Heart right ventricle (tissue), 16 donors: ENCODE results near the gene PLD1. TPM values are rescaled to one million over a fixed set of nuclear protein-coding genes. Genes with fewer than 3 reads are reported as not detected.
A peak's percentile ranks its signal among the peaks of the same experiment; 100 is the strongest.

Experiments used
- ATAC-seq, 8 donors: fragments of 200-7000 bp; cut with Tn5 transposase; one replicate each; pipeline ENCODE4 v1.9.1; 2020; ENCODE audit warnings: mild to moderate bottlenecking in 8 of 8, moderate library complexity in 8 of 8, moderate number of reproducible peaks in 1 of 8
- DNase-seq, 2 donors: peaks; one replicate each; pipeline ENCODE4 v3.0.0-alpha.2; 2020
- H3K27ac ChIP-seq, 10 donors: fragments of 200-600 bp; sonication (generic) in 2 of 10; one replicate each; pipeline versions ENCODE4 v1.5.0 to v1.8.0; 2020 to 2022; ENCODE audit warnings: mild to moderate bottlenecking in 3 of 10
- H3K27me3 ChIP-seq, 7 donors: fragments of 200-600 bp; one replicate each; pipeline ENCODE4 v1.8.0; 2021 to 2022; ENCODE audit warnings: mild to moderate bottlenecking in 2 of 7
- H3K36me3 ChIP-seq, 9 donors: fragments of 200-600 bp; sonication (generic) in 1 of 9; one replicate each; pipeline versions ENCODE4 v1.5.0 to v1.8.0; 2020 to 2022; ENCODE audit warnings: mild to moderate bottlenecking in 2 of 9
- H3K4me1 ChIP-seq, 9 donors: fragments of 200-600 bp; sonication (generic) in 1 of 9; one replicate each; pipeline versions ENCODE4 v1.5.0 to v1.8.0; 2020 to 2022; ENCODE audit warnings: mild to moderate bottlenecking in 4 of 9
- H3K4me3 ChIP-seq, 10 donors: fragments of 200-600 bp; sonication (generic) in 2 of 10; one replicate each; pipeline versions ENCODE4 v1.5.0 to v1.8.0; 2020 to 2022; ENCODE audit warnings: mild to moderate bottlenecking in 7 of 10, moderate library complexity in 2 of 10
- H3K9me3 ChIP-seq, 11 donors: fragments of 200-600 bp in 10 of 11; sonication (generic) in 2 of 11; one replicate each; pipeline versions ENCODE4 v1.5.0 to v1.8.0; 2013 to 2022; ENCODE audit warnings: mild to moderate bottlenecking in 2 of 11, control low read depth in 1 of 11, moderate library complexity in 1 of 11
- WGBS, 2 donors: extraction: QIAGEN DNeasy Blood & Tissue Kit; methylation state at CpG; one replicate each; pipeline ENCODE4 v1.1.7; 2013; ENCODE audit warnings: inconsistent platforms in 1 of 2; 5-methylcytosine and 5-hydroxymethylcytosine counted together
- intact Hi-C, 10 donors: fragments of 100-400 bp; cut with DNase I; formaldehyde crosslinking; loops; one replicate each; pipeline versions ENCODE4 v1.11.1 to v1.14.2; 2022
- polyA plus RNA-seq, 2 donors: library from polyadenylated mRNA; stranded (reverse); fragments of 200-250 nt; gene quantifications; one replicate each; pipeline ENCODE4 v1.2.3, GENCODE V29; 2013
- total RNA-seq, 10 donors: library from RNA; stranded (reverse); fragmentation: NEBNext Ultra II Directional in 3 of 10; extraction: Animal tissue kit (Norgen Biotek cat#: 25700) in 3 of 10; gene quantifications; one replicate each; pipeline versions ENCODE4 v1.2.1 to v1.2.4, GENCODE V29; 2021 to 2023
- TF ChIP-seq, protein P1 (sequence below), 9 donors: fragments of 200-600 bp; sonication (generic) in 2 of 9; IDR thresholded peaks; one replicate each; pipeline versions ENCODE4 v1.5.0 to v1.8.0; 2021 to 2022; ENCODE audit warnings: antibody characterized with exemption in 9 of 9, mild to moderate bottlenecking in 5 of 9, moderate library complexity in 1 of 9
- donor health status: Arrhythmogenic right ventricular cardiomyopathy.
- donor health status: ischemic (EF 13 %, LVEDD 7.1; RV severe dilation, severe dysfunction).
- donor health status: healthy with polysubstance abuse.
- donor health status: DM: no; HTN: yes; CAD: no.
- donor health status: DM: no; HTN: no; CAD: no.
- donor health status: ischemic (EF 25% LVEDD 6.9; RV normal size, moderate dysfunction).
- donor health status: ischemic (EF 25% LVEDD 5.7; RV mildly dilated, moderate dysfunction).
- donor health status: healthy.
- donor health status: DM: yes; HTN: yes; CAD: no.
- donor health status: Ischemic cardiomyopathy.
- donor health status: ischemic (EF 35%, LVEDD 5.7; RV mildly dilated, moderate dysfunction).
- donor health status: nonischemic (EF 11% LVEDD 7.7; RV severe dilation, severe dysfunction).
- donor health status: DM: yes; HTN: yes; CAD: no.
- donor health status: PGD.
- donor health status: ischemic (EF 29% LVEDD 5.4; RV normal size, mild dysfunction).
- donor health status: nonischemic (EF 23%, LVEDD 6.1; RV moderate dilation, normal function).

The PLD1 gene
- total and polyA plus RNA-seq, 12 donors, result 10.5 to 83.3 (median 62.9) TPM

DNA sequence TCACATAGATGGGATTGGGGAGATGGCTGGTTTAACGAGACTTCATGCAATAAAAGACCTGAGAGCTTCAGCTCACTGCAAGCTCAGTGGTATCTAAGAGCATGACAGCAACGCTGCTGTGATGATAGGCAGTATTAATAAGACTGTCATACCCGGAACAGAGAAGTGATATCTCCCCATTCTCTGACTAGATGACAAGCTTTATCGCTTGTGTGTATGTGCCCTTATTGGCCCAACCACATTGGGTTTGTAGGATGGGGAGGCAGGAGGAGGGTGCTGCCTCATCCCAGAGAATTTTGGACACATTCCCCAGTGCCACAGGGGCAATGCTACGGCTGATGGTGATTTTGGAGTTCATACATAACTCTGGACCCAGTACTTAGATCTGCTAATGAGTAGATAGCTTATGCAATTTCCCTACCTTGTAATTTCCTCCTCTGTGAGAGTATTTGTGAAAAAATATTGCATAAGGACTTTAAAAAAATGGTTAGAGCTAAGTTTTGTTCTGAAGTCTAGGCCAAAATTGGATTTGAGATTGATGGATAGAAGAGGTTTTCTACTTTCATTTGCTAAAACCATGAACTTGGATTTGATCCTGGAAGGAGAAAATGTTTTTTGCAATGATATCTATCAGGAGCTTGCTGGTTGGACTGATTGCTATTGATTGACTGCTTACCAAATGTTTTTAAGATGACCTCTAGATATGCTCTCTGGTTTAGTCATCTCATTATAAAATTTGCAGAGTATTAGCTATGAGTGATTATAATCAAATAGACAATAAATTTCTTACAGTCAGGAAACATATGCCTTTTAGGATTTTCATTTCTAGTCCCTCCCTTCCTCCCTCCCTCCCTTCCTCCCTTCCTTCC is 18.9 kb upstream of the PLD1 start:
- Histone ChIP-seq H3K27me3 (no peaks in the 10 kb centered on the region), H3K9me3 (no peaks in the 10 kb centered on the region), H3K4me1 (peaks cover 3 to 58% (median 32%) of the 10 kb centered on the region in 9 donors), H3K4me3 (no peak overlapping the region), H3K27ac (peak overlapping the region in 8 of 10 donors; percentile 28 to 81 (median 60)), H3K36me3 (no peaks in the 10 kb centered on the region)
- DNase-seq (no peak), ATAC-seq (peak in 1 of 8 donors; percentile 38)
- 60 to 61% methylated on average over 5 of the region's 5 CpGs for WGBS, 2 donors
- TF ChIP-seq, protein P1, sequence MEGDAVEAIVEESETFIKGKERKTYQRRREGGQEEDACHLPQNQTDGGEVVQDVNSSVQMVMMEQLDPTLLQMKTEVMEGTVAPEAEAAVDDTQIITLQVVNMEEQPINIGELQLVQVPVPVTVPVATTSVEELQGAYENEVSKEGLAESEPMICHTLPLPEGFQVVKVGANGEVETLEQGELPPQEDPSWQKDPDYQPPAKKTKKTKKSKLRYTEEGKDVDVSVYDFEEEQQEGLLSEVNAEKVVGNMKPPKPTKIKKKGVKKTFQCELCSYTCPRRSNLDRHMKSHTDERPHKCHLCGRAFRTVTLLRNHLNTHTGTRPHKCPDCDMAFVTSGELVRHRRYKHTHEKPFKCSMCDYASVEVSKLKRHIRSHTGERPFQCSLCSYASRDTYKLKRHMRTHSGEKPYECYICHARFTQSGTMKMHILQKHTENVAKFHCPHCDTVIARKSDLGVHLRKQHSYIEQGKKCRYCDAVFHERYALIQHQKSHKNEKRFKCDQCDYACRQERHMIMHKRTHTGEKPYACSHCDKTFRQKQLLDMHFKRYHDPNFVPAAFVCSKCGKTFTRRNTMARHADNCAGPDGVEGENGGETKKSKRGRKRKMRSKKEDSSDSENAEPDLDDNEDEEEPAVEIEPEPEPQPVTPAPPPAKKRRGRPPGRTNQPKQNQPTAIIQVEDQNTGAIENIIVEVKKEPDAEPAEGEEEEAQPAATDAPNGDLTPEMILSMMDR (IDR thresholded peaks at IDR 0.05), result no peak
- intact Hi-C loops, result loop anchor here in 3 of 10 donors (10.0 kb wide), 3 partner anchors 184 to 496 kb away; no protein-coding TSS in a partner anchor

DNA sequence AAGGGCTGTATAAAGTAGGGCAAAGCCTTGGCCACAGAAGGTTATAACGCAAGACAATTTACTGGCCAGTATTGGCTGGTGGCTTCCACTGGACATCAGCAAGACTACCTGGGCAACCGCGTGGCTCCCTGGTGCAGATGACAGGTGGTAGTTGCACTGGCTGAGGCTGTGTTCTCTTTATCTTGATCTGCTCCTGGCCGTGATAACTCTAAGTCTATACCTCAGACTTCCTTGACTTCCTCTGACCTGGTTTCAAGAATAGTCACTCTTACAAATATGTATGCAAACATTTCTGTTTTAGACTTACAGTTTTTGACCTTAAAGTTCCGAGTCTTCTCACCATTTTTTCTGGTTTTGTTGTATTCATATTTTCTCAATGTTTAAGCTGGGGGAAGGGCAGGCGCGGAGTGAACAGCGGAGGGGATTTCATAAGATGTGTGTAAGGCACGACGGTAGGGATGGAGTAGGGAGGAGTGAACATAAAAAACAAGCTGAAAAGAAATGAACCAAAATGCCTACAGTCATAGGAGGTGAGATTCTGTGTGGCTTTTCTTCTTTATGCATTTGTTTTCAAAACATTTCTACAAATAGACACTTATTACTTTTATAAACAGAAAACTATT is 17.7 kb upstream of the PLD1 start:
- DNase-seq, result no peak
- ATAC-seq, result no peak
- H3K27me3 ChIP-seq, result no peaks in the 10 kb centered on the region
- H3K27ac ChIP-seq, result no peak overlapping the region
- no peak overlapping the region for H3K4me3 ChIP-seq
- intact Hi-C loops, result loop anchor here in 3 of 10 donors (10.0 kb wide), 3 partner anchors 183 to 497 kb away; no protein-coding TSS in a partner anchor
- H3K36me3 ChIP-seq, result no peaks in the 10 kb centered on the region
- TF ChIP-seq, protein P1 (IDR thresholded peaks at IDR 0.05), result no peak
- WGBS, 2 donors, result 89 to 93% methylated on average over 10 of the region's 10 CpGs
- H3K9me3 ChIP-seq, result no peaks in the 10 kb centered on the region
- H3K4me1 ChIP-seq, result peaks cover 0 to 49% (median 28%) of the 10 kb centered on the region in 9 donors

DNA sequence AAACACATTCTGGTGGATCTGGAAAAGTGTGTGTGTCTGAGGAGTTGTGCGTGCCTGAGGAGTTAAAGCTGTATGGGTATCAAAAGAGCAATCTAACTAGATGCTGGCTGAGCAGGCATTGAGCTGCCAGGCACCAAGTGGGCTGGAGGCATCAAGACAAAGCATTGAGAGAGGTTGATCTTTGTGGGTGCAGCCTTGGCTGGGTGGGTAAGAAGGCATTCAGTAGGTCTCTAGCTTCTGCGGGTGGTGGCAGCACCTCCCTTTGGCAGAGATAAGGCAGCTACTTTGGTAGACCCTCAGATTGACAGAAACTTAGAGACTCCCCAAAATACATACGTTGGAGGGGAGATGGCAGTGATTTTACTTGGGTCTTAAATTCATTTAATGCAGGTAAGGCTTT is 17.1 kb upstream of the PLD1 start:
- Histone ChIP-seq H3K9me3 (no peaks in the 10 kb centered on the region), H3K4me1 (peaks cover 0 to 49% (median 28%) of the 10 kb centered on the region in 9 donors), H3K4me3 (no peak overlapping the region), H3K27me3 (no peaks in the 10 kb centered on the region), H3K36me3 (no peaks in the 10 kb centered on the region), H3K27ac (no peak overlapping the region)
- WGBS, 2 donors, result 96% methylated on average over 3 of the region's 3 CpGs
- DNase-seq (no peak), ATAC-seq (no peak)
- TF ChIP-seq, protein P1 (IDR thresholded peaks at IDR 0.05), result no peak
- intact Hi-C loops, result loop anchor here in 3 of 10 donors (10.0 kb wide), 3 partner anchors 183 to 497 kb away; no protein-coding TSS in a partner anchor

GRCh38 chr3:171825222-171825828 is 15.0 kb upstream of the PLD1 start:
- Histone ChIP-seq H3K9me3 (no peaks in the 10 kb centered on the region), H3K36me3 (no peaks in the 10 kb centered on the region), H3K4me1 (peaks cover 0 to 46% (median 24%) of the 10 kb centered on the region in 9 donors), H3K27me3 (no peaks in the 10 kb centered on the region), H3K27ac (peak overlapping the region in 9 of 10 donors; percentile 3 to 61 (median 40)), H3K4me3 (no peak overlapping the region)
- peak in 7 of 8 donors; percentile 28 to 75 (median 52) for ATAC-seq
- DNase-seq, result no peak
- intact Hi-C loops, result loop anchor here in 3 of 10 donors (10.0 kb wide), 3 partner anchors 181 to 499 kb away; no protein-coding TSS in a partner anchor
- 60 to 67% methylated on average over 5 of the region's 5 CpGs for WGBS, 2 donors
- TF ChIP-seq, protein P1 (IDR thresholded peaks at IDR 0.05), result no peak
